Mesodermal cell (in vitro differentiated cells): ENCODE measurements around the gene SNPH.

ENCODE experiments used
- H3K27ac ChIP-seq: 2 replicates; pipeline ENCODE4 v1.7.0; 2013; ENCODE audit warnings: mild to moderate bottlenecking, low read depth, low read length, moderate library complexity; ENCODE audit not compliant: severe bottlenecking
- H3K36me3 ChIP-seq: 2 replicates; pipeline ENCODE4 v1.7.1; 2013; ENCODE audit warnings: mild to moderate bottlenecking, low read length, moderate library complexity; ENCODE audit not compliant: control insufficient read depth, insufficient read depth
- H3K4me1 ChIP-seq: one replicate; pipeline ENCODE4 v1.7.1; 2013; ENCODE audit warnings: mild to moderate bottlenecking, low read length; ENCODE audit not compliant: insufficient read depth, control insufficient read depth, poor library complexity, severe bottlenecking
- H3K4me3 ChIP-seq: 2 replicates; pipeline ENCODE4 v1.7.0; 2013; ENCODE audit warnings: low read length, control low read depth, mild to moderate bottlenecking; ENCODE audit not compliant: insufficient read depth, poor library complexity, severe bottlenecking; ENCODE audit errors: extremely low read depth
- H3K9me3 ChIP-seq: 2 replicates; pipeline ENCODE4 v1.7.1; 2013; ENCODE audit warnings: mild to moderate bottlenecking, low read length, moderate library complexity; ENCODE audit not compliant: control insufficient read depth
- WGBS, 2 experiments: methylation state at CpG; one replicate each; pipeline ENCODE4 v1.1.5; 2013; ENCODE audit warnings: missing lambda C conversion rate in 2 of 2; ENCODE audit not compliant: insufficient coverage in 2 of 2; 5-methylcytosine and 5-hydroxymethylcytosine counted together

The SNPH gene

DNA sequence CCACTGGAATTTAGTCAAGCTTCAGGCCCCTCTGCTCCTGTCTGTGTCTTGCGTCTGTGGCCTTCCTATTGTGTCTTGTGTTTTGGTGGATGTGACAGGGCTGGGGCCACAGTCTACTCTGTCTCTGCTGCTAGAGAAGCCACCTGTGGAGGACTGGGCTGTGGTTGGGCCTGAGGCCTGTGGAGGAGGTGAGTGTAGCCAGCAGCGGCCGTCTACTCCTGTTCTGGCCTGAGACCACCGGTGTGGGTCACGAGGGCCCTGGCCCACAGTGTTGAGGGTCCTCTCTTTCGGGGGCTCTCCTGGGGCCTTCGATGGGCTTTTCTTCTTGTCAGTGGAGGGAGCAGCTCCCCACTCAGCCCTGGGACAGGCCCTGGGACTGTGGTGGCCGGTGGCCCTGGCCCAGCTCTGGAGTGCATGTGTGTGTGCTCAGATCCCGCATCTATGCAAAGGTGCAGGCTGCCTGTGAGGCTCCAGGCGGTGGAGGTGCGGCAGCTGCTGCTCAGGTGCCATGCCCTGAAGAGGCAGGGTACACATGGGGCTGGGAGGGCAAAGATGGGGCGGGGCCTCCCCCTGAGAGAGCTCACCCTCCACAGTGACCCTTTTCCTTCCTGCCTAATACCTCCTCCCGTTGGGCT is 42.1 kb downstream of the SNPH start:
- H3K9me3 ChIP-seq, result no peaks in the 10 kb centered on the region
- H3K4me1 ChIP-seq, result no peaks in the 10 kb centered on the region
- WGBS, 2 experiments, result 83 to 91% methylated on average over 8 to 9 of the region's 13 CpGs
- peaks cover 21% of the 10 kb centered on the region for H3K36me3 ChIP-seq
- no peak overlapping the region for H3K27ac ChIP-seq
- no peak overlapping the region for H3K4me3 ChIP-seq

DNA sequence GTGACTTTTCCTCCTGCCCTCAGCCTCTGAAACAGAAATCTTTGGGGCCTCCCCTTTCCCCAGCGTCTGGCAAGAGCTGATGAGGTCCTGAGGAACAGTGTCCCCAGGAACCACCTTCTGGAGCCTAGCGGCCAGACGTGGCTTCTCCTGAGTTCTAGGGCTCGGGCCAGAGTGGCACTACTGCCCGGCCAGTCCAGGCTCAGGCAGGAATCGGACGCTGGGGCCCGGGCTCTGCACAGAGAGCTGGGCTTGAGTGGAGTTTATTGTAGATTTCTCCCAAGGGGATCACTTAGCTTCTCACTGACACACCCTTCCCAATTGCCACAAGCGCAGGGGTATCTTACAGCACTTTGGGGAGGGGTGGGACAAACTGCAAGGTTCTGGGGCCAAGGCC is 42.6 kb downstream of the SNPH start:
- no peaks in the 10 kb centered on the region for H3K9me3 ChIP-seq
- H3K36me3 ChIP-seq, result peaks cover 21% of the 10 kb centered on the region
- H3K4me3 ChIP-seq, result no peak overlapping the region
- WGBS, 2 experiments, result 92 to 100% methylated on average over 2 to 4 of the region's 9 CpGs
- H3K27ac ChIP-seq, result no peak overlapping the region
- H3K4me1 ChIP-seq, result no peaks in the 10 kb centered on the region

DNA sequence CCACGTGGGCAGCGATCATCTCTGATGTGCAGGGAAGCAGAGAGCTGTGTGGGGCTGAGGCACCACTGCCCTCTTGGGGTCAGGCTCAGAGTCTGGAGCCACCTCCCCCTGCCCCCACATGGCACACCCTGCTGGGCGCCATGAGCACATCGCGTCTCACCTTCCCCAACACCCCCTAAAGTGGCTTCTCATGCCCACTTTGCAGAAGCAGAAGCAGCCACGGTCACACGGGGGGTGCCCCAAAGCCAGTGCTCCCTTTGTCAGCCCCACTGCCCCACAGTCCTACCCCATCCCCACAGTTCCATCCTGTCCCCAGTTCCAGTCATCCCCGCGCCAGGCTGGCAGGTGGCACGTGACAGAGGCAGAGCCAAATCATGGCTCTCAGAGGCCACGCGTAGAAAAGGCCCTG is 43.3 kb downstream of the SNPH start:
- H3K9me3 ChIP-seq, result no peaks in the 10 kb centered on the region
- H3K27ac ChIP-seq, result no peak overlapping the region
- H3K4me1 ChIP-seq, result no peaks in the 10 kb centered on the region
- H3K4me3 ChIP-seq, result no peak overlapping the region
- WGBS, 2 experiments, result 91 to 93% methylated on average over 3 to 8 of the region's 12 CpGs
- peaks cover 21% of the 10 kb centered on the region for H3K36me3 ChIP-seq

DNA sequence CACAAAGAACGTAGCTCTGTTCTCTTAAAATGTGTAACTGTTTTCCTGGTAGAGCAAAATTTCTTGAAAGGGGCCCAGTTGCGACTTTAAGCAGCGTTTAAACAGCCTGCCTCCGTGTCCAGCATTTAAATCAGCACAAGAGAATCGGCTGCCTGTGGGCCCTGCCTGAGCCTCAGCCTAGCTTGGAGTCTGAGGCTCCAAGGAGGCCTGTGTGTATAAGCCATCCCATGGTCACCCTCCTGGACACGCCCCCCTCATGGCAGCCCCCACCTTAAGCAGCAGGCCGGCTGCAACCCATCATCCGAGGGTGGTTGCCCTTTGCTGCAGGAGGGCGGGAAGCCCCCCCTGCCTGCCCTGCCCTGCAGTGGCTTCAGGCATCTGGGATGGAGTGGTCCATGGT is 44.0 kb downstream of the SNPH start:
- peaks cover 19% of the 10 kb centered on the region for H3K36me3 ChIP-seq
- WGBS, 2 experiments, result 90 to 95% methylated on average over 5 of the region's 9 CpGs
- H3K9me3 ChIP-seq, result no peaks in the 10 kb centered on the region
- no peaks in the 10 kb centered on the region for H3K4me1 ChIP-seq
- no peak overlapping the region for H3K4me3 ChIP-seq
- H3K27ac ChIP-seq, result no peak overlapping the region

DNA sequence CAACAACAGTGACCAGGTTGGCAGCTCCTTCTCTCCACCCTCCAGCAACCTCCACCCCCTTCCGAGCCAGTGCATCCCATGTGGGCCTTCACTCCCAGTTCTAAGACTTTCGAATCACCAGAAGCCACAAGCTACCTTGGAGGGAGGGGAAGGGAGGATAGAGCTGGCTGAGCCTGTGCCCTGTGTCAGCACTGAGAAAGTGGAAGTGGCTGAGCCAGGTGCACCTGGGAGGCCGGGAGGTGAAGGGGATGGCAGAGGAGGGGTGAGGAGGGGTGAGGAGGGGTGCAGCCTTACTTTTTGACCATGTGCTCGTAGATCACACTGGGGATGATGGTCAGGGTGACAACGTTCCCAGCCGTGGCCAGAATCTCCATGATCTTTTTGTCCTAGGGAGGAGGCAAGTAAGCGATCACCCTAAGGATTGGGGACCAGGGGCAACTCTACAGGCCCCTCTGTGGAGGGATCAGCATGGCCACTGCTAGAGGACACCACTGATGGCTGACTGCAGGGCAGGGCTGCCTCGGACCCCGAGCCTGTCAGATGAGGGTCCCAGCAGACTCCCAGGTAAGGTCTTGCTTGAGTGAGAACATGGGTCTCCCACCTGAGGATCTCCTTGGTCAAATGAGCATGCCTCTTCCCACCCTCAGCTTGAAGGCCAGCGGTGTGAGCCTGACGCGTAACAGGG is 44.6 kb downstream of the SNPH start:
- no peaks in the 10 kb centered on the region for H3K9me3 ChIP-seq
- H3K4me1 ChIP-seq, result no peaks in the 10 kb centered on the region
- H3K4me3 ChIP-seq, result no peak overlapping the region
- H3K27ac ChIP-seq, result no peak overlapping the region
- H3K36me3 ChIP-seq, result peaks cover 13% of the 10 kb centered on the region
- WGBS, 2 experiments, result 87 to 93% methylated on average over 7 to 9 of the region's 12 CpGs

GRCh38 chr20:1312308-1312707 is 46.2 kb downstream of the SNPH start:
- H3K36me3 ChIP-seq, result peaks cover 2% of the 10 kb centered on the region
- no peaks in the 10 kb centered on the region for H3K4me1 ChIP-seq
- no peak overlapping the region for H3K4me3 ChIP-seq
- no peak overlapping the region for H3K27ac ChIP-seq
- no peaks in the 10 kb centered on the region for H3K9me3 ChIP-seq
- WGBS, 2 experiments, result 92% methylated on average over 17 to 20 of the region's 20 CpGs

DNA sequence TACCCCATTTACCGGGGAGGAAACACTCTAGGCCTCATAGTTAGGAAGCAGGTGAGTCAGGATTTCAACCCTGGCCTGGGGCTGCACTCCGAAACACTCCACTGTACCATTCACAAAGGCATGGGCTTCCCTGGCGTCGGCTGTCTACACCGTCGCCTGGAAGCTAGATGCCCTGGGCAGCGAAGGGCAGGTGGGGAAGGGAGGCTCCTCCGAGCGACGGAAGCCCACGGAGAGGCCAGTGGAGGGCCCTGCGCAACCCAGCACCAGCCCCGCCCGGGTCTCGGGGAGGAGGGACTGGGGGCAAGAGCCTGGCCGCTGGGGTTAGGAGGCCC is 46.8 kb downstream of the SNPH start:
- Histone ChIP-seq H3K27ac (no peak overlapping the region), H3K36me3 (no peaks in the 10 kb centered on the region), H3K4me1 (no peaks in the 10 kb centered on the region), H3K9me3 (no peaks in the 10 kb centered on the region), H3K4me3 (no peak overlapping the region)
- 80 to 88% methylated on average over 11 to 13 of the region's 16 CpGs for WGBS, 2 experiments

GRCh38 chr20:1313236-1313964 is 47.3 kb downstream of the SNPH start:
- Histone ChIP-seq H3K4me3 (no peak overlapping the region), H3K9me3 (no peaks in the 10 kb centered on the region), H3K27ac (no peak overlapping the region), H3K36me3 (no peaks in the 10 kb centered on the region), H3K4me1 (no peaks in the 10 kb centered on the region)
- 64 to 69% methylated on average over 25 to 26 of the region's 38 CpGs for WGBS, 2 experiments

DNA sequence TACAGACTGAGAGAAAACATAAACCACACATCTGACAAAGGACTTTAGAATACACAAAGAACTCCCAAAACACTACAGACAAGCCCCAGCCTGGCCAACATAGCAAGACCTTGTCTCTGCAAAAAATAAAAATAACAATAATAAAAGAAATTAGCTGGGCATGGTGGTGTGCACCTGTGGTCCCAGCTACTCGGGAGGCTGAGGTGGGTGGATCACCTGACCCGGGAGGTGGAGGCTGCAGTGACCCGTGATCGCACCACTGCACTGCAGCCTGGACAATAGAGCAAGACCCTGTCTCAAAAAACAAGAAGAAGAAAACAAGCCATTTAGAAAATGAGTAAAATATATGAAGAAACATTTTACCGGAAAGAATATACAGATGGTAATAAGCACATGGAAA is 49.7 kb downstream of the SNPH start:
- no peak overlapping the region for H3K4me3 ChIP-seq
- no peaks in the 10 kb centered on the region for H3K36me3 ChIP-seq
- H3K27ac ChIP-seq, result no peak overlapping the region
- 92 to 94% methylated on average over 2 of the region's 5 CpGs for WGBS, 2 experiments
- no peaks in the 10 kb centered on the region for H3K4me1 ChIP-seq
- H3K9me3 ChIP-seq, result no peaks in the 10 kb centered on the region

GRCh38 chr20:1317545-1318255 is 51.6 kb downstream of the SNPH start:
- H3K9me3 ChIP-seq, result no peaks in the 10 kb centered on the region
- H3K4me3 ChIP-seq, result no peak overlapping the region
- H3K27ac ChIP-seq, result no peak overlapping the region
- WGBS, 2 experiments, result 77 to 79% methylated on average over 10 to 11 of the region's 12 CpGs
- peaks cover 3% of the 10 kb centered on the region for H3K4me1 ChIP-seq
- H3K36me3 ChIP-seq, result no peaks in the 10 kb centered on the region
